Prostate gland (tissue), 2 donors: ENCODE measurements around the gene NOTCH2.

ENCODE experiments used
- POLR2A ChIP-seq: fragments of 450-650 bp; IDR thresholded peaks from one replicate; pipeline ENCODE4 v1.6.1; 2016; ENCODE audit warnings: antibody characterized with exemption, mild to moderate bottlenecking
- TF ChIP-seq, protein P1 (sequence below), 4 experiments: fragments of 200-600 bp in 2 of 4; fragments of 450-650 bp in 2 of 4; sonication (generic) in 2 of 4; IDR thresholded peaks; 1 replicate in 3 of 4; 2 replicates in 1 of 4; pipeline ENCODE4 v1.5.1; 2016 to 2019; ENCODE audit warnings: antibody characterized with exemption in 4 of 4, mild to moderate bottlenecking in 2 of 4, moderate library complexity in 2 of 4

DNA sequence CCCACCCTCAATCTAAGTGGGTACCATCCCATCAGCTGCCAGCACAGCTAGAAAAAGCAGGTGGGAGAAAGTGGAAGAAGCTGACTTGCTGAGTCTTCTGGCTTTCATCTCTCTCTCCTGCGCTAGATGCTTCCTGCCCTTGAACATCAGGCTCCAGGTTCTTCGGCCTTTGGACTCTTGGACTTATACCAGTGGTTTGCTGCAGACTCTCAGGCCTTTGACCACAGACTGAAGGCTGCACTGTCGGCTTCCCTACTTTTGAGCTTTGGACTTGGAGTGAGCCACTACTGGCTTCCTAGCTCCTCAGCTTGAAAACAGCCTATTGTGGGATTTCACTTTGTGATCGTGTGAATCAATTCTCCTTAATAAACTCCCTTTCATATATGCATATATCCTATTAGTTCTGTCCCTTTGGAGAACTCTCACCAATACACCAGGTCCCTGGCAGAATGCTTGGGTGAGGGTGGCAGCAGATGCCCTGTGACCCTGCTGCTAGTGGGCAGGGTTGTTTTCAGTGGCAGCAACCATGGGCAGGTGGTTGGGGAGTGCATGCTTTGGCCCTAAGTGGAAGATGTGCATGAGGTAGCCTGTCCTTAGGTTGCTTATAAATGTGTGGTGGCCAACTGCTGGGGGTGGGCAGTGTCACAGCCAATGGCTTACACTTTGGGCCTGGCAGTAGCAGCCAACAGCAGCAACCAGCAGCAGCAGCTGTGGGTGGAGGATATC is 162.4 kb downstream of the NOTCH2 start:
- TF ChIP-seq, protein P1, sequence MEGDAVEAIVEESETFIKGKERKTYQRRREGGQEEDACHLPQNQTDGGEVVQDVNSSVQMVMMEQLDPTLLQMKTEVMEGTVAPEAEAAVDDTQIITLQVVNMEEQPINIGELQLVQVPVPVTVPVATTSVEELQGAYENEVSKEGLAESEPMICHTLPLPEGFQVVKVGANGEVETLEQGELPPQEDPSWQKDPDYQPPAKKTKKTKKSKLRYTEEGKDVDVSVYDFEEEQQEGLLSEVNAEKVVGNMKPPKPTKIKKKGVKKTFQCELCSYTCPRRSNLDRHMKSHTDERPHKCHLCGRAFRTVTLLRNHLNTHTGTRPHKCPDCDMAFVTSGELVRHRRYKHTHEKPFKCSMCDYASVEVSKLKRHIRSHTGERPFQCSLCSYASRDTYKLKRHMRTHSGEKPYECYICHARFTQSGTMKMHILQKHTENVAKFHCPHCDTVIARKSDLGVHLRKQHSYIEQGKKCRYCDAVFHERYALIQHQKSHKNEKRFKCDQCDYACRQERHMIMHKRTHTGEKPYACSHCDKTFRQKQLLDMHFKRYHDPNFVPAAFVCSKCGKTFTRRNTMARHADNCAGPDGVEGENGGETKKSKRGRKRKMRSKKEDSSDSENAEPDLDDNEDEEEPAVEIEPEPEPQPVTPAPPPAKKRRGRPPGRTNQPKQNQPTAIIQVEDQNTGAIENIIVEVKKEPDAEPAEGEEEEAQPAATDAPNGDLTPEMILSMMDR (IDR thresholded peaks at IDR 0.05) = no peak
- TF ChIP-seq POLR2A = no peak
